ENCODE results near the gene SLC35F6.

Gene SLC35F6

DNA sequence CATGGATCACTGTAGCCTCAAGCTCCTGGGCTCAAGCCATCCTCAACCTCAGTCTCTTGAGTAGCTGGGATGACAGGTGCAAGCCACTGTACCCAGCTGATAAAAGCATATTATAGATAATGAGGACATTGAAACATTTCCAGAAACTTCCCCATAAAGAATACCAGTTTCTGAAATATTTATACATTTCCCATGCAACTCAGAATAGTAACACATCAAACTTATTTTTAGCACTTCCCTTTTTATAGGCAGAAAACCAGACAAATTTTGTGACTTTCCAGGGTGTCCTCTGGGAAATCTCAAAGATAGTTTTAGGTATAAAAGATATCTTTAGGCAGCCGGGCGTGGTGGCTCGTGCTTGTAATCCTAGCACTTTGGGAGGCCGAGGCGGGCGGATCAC, 58.8 kb downstream of the SLC35F6 start:
- DNase-seq (ENCODE audit: low read depth) = no peak

Measured in GM04503 (cell line).